HepG2 (cell line): Measurements from ENCODE around the gene RHOD. TPM values are rescaled to one million over a fixed set of nuclear protein-coding genes. Genes with fewer than 3 reads are reported as not detected.

Source experiments
- AGO2 ChIP-seq: fragments of 200-400 bp; formaldehyde crosslinking; optimal IDR thresholded peaks from 2 replicates; pipeline ENCODE3; 2017; ENCODE audit warnings: mild to moderate bottlenecking, low read depth, low read length, moderate library complexity
- AHR ChIP-seq: IDR thresholded peaks from 2 replicates; pipeline ENCODE4 v1.6.1; 2018; ENCODE audit warnings: missing genetic modification reagents, missing compliant biosample characterization
- ATF4 ChIP-seq, 2 experiments: fragments of 450-650 bp in 1 of 2; sonication (generic) in 1 of 2; formaldehyde crosslinking; IDR thresholded peaks; 2 replicates each; pipeline versions ENCODE4 v1.5.0 to v1.8.0; 2020 to 2022; ENCODE audit warnings: mild to moderate bottlenecking in 1 of 2, missing genetic modification reagents in 1 of 2
- BORCS8-MEF2B ChIP-seq: sonication (generic); formaldehyde crosslinking; IDR thresholded peaks from 2 replicates; pipeline ENCODE4 v1.8.0; 2022; ENCODE audit warnings: mild to moderate bottlenecking, missing genetic modification reagents
- HNRNPLL ChIP-seq: fragments of 200-400 bp; formaldehyde crosslinking; IDR thresholded peaks from 2 replicates; pipeline ENCODE4 v1.6.1; 2017; ENCODE audit warnings: mild to moderate bottlenecking, low read depth, low read length; ENCODE audit not compliant: poor library complexity, severe bottlenecking
- MAX ChIP-seq: IDR thresholded peaks from 2 replicates; pipeline ENCODE4 v1.6.1; 2012; ENCODE audit warnings: inconsistent platforms
- ONECUT2 ChIP-seq: sonication (generic); formaldehyde crosslinking; IDR thresholded peaks from 2 replicates; pipeline ENCODE4 v1.4.0; 2020; ENCODE audit warnings: missing genetic modification reagents
- PTBP1 ChIP-seq: fragments of 200-400 bp; formaldehyde crosslinking; IDR thresholded peaks from 2 replicates; pipeline ENCODE4 v1.6.1; 2018; ENCODE audit warnings: low read length, low read depth; ENCODE audit not compliant: poor library complexity, severe bottlenecking
- SIN3A ChIP-seq: IDR thresholded peaks from 2 replicates; pipeline ENCODE4 v1.6.1; 2011; ENCODE audit warnings: low read depth, mild to moderate bottlenecking, control low read depth, low read length, borderline replicate concordance
- ZKSCAN8 ChIP-seq: IDR thresholded peaks from 2 replicates; pipeline ENCODE4 v1.6.1; 2016; ENCODE audit warnings: borderline replicate concordance, missing genetic modification reagents, missing compliant biosample characterization
- ZNF747 ChIP-seq: sonication (generic); formaldehyde crosslinking; IDR thresholded peaks from 2 replicates; pipeline ENCODE4 v1.8.1; 2023; ENCODE audit warnings: missing genetic modification reagents, mild to moderate bottlenecking, borderline replicate concordance
- ZSCAN12 ChIP-seq: sonication (generic); formaldehyde crosslinking; IDR thresholded peaks from 2 replicates; pipeline ENCODE4 v1.9.0; 2021; ENCODE audit warnings: mild to moderate bottlenecking, missing genetic modification reagents
- polyA plus RNA-seq, 8 experiments: library from polyadenylated mRNA; depleted of rRNA in 3 of 8; stranded (reverse) in 7 of 8; unstranded in 1 of 8; fragments of >200 nt; fragmentation: Illumina TruSeq in 4 of 8; extraction: Trizol in 4 of 8; gene quantifications; 2 replicates each; pipeline versions ENCODE4 v1.2.1 to v1.2.3, GENCODE V29; 2011 to 2016; ENCODE audit warnings: low read depth in 4 of 8, missing spikeins in 1 of 8, mixed read lengths in 1 of 8; ENCODE audit not compliant: insufficient read depth in 1 of 8
- total RNA-seq, 5 experiments: library from RNA; depleted of rRNA; stranded (reverse); fragments of >200 nt; fragmentation: Illumina TruSeq; extraction: Trizol; gene quantifications; 2 replicates each; pipeline ENCODE4 v1.2.3, GENCODE V29; 2016; ENCODE audit warnings: low read depth in 1 of 5
- TF ChIP-seq, protein P1 (sequence below): sonication (generic); IDR thresholded peaks from 2 replicates; pipeline ENCODE4 v1.6.1; 2016; ENCODE audit warnings: low read depth, borderline replicate concordance

Gene RHOD
- total and polyA plus RNA-seq, 2 of the 13 experiments (the other 11 are each of a cell fraction or from before 2014, with no cell fraction given), result 0.27 to 0.98 TPM

DNA sequence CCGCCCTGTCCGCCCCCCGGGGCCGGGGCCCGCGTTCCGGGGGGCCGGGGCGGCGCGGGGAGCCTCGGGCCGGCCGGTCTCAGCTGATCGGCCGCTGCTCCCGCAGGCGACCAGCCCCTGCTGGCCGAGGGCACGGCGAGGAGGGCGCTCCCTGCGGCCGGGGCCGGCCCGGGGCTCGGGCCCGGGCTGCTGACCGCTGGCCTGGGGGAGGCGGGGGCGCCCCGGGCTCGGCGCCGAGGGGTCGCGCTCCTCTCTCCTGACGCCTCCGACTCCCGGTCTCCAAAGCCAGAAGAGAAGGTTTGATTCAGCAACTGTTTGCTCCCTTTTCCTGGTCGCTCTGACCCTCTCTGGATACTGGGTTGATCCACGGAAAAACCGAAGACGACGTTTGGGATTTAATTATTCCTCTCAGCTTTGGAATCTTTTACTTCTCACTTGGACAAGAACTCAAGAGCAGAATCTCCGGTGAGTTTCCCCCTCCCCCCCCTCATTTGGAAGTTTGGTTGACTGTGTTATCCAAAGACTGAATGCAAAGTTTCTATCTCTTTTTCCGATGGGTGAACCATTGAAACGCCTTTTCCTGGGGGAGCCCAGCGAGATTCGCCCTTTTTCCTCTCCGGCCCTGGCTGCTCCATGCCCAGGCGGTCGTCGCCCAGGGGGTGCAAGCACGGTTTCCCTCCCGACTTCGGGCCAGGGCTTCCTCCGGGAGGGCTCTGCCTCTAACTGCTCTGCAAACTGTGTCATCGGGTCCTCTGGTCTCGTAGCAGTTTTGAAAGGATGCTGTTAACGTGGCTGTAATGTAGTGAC lies 63.1 kb downstream of the RHOD start (continued):
- TF ChIP-seq ATF4 (CRISPR knock-in tag; IDR thresholded peaks at IDR 0.05), result 0 out of 4 replicates have a peak, but pooled peaks of 1 of the 2 experiments have one; percentile 20
- 0 out of 2 replicates have a peak, but pooled peaks have one; percentile 5 for TF ChIP-seq MAX
- no peak for TF ChIP-seq AGO2
- peak; percentile 18 for TF ChIP-seq HNRNPLL
- TF ChIP-seq SIN3A, result 0 out of 2 replicates have a peak, but pooled peaks have one; percentile 20
- TF ChIP-seq, protein P1, sequence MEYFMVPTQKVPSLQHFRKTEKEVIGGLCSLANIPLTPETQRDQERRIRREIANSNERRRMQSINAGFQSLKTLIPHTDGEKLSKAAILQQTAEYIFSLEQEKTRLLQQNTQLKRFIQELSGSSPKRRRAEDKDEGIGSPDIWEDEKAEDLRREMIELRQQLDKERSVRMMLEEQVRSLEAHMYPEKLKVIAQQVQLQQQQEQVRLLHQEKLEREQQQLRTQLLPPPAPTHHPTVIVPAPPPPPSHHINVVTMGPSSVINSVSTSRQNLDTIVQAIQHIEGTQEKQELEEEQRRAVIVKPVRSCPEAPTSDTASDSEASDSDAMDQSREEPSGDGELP, result peak; percentile 21; the same call in 1 of the 2 replicates
- 0 out of 2 replicates have a peak, but pooled peaks have one; percentile 8 for TF ChIP-seq ZSCAN12 (CRISPR knock-in tag)
- 0 out of 2 replicates have a peak, but pooled peaks have one; percentile 23 for TF ChIP-seq BORCS8-MEF2B (CRISPR knock-in tag)
- TF ChIP-seq ONECUT2 (CRISPR knock-in tag), result no peak
- no peak for TF ChIP-seq PTBP1
- TF ChIP-seq ZKSCAN8 (CRISPR knock-in tag), result no peak
- TF ChIP-seq AHR (CRISPR knock-in tag), result no peak
- TF ChIP-seq ZNF747 (CRISPR knock-in tag), result no peak
